Astrocyte (in vitro differentiated cells and primary cell): Measurements from ENCODE around the gene PER3. TPM values are rescaled to one million over a fixed set of nuclear protein-coding genes. Genes with fewer than 3 reads are reported as not detected.
A peak's percentile ranks its signal among the peaks of the same experiment; 100 is the strongest.

ENCODE experiments used
- DNase-seq: peaks from one replicate; pipeline ENCODE4 v3.0.0-alpha.2; 2010; ENCODE audit warnings: low read depth
- FAIRE-seq: peaks from 2 replicates; lab custom pipeline; 2011; peaks lifted over from hg19 to GRCh38; lab: Jason Lieb, UNC
- H2AFZ ChIP-seq: 2 replicates; pipeline ENCODE4 v1.6.0; 2012; ENCODE audit warnings: low read depth, low read length, inconsistent platforms
- H3K27ac ChIP-seq: 2 replicates; pipeline ENCODE4 v1.5.1; 2011; ENCODE audit warnings: low read depth, low read length, inconsistent platforms
- H3K27me3 ChIP-seq: 2 replicates; pipeline ENCODE4 v1.6.0; 2011; ENCODE audit warnings: low read length, inconsistent platforms; ENCODE audit not compliant: insufficient read depth
- H3K36me3 ChIP-seq: 2 replicates; pipeline ENCODE4 v1.5.1; 2011; ENCODE audit warnings: low read length, inconsistent platforms; ENCODE audit not compliant: insufficient read depth
- H3K4me1 ChIP-seq: 2 replicates; pipeline ENCODE4 v1.5.1; 2011; ENCODE audit warnings: low read length, inconsistent platforms; ENCODE audit not compliant: insufficient read depth
- H3K4me2 ChIP-seq: 2 replicates; pipeline ENCODE4 v1.6.0; 2012; ENCODE audit warnings: low read length, inconsistent platforms
- H3K4me3 ChIP-seq: 2 replicates; pipeline ENCODE4 v1.5.1; 2011; ENCODE audit warnings: low read depth, mild to moderate bottlenecking, low read length, inconsistent platforms; ENCODE audit not compliant: insufficient read depth
- H3K79me2 ChIP-seq: 2 replicates; pipeline ENCODE4 v1.6.0; 2012; ENCODE audit warnings: mild to moderate bottlenecking, low read length, inconsistent platforms; ENCODE audit not compliant: insufficient read depth
- H3K9ac ChIP-seq: 2 replicates; pipeline ENCODE4 v1.6.0; 2012; ENCODE audit warnings: mild to moderate bottlenecking, low read length, inconsistent platforms
- H3K9me3 ChIP-seq: 2 replicates; pipeline ENCODE4 v1.5.1; 2012; ENCODE audit warnings: low read depth, mild to moderate bottlenecking, low read length, inconsistent platforms; ENCODE audit not compliant: insufficient read depth
- H4K20me1 ChIP-seq: 2 replicates; pipeline ENCODE4 v1.6.0; 2012; ENCODE audit warnings: low read length, inconsistent platforms; ENCODE audit not compliant: insufficient read depth
- H3K27ac Mint-ChIP-seq: one replicate; pipeline ENCODE4 v1.8.0; 2021; ENCODE audit warnings: mild to moderate bottlenecking, mixed read lengths; ENCODE audit not compliant: unreplicated experiment
- H3K27me3 Mint-ChIP-seq: one replicate; pipeline ENCODE4 v1.8.0; 2021; ENCODE audit warnings: low read depth, mixed read lengths; ENCODE audit not compliant: unreplicated experiment
- H3K36me3 Mint-ChIP-seq: one replicate; pipeline ENCODE4 v1.8.0; 2021; ENCODE audit warnings: low read depth, mixed read lengths; ENCODE audit not compliant: unreplicated experiment
- H3K4me1 Mint-ChIP-seq: one replicate; pipeline ENCODE4 v1.8.0; 2021; ENCODE audit warnings: low read depth, mixed read lengths; ENCODE audit not compliant: unreplicated experiment
- H3K4me3 Mint-ChIP-seq: one replicate; pipeline ENCODE4 v1.8.0; 2021; ENCODE audit warnings: mild to moderate bottlenecking, moderate library complexity, mixed read lengths; ENCODE audit not compliant: unreplicated experiment
- H3K9me3 Mint-ChIP-seq: one replicate; pipeline ENCODE4 v1.8.0; 2021; ENCODE audit warnings: mild to moderate bottlenecking, mixed read lengths; ENCODE audit not compliant: unreplicated experiment
- CTCF ChIP-seq: IDR thresholded peaks from 2 replicates; pipeline ENCODE4 v1.5.1; 2011; ENCODE audit warnings: low read depth, mild to moderate bottlenecking, inconsistent platforms, low read length, moderate library complexity; ENCODE audit not compliant: insufficient read depth
- EZH2 ChIP-seq: IDR thresholded peaks from 2 replicates; pipeline ENCODE4 v1.6.1; 2012; ENCODE audit warnings: mild to moderate bottlenecking, low read length, inconsistent platforms; ENCODE audit not compliant: insufficient read depth
- total RNA-seq: library from RNA; stranded (reverse); gene quantifications from 2 replicates; pipeline ENCODE4 v1.2.1, GENCODE V29; 2021

Gene PER3
- total RNA-seq, 1 donor from 2014 or later, result 2.5 TPM

- FAIRE-seq (no peak), DNase-seq (no peak)
- Histone ChIP-seq H3K27ac (no peak overlapping the region), H3K79me2 (no peaks in the 10 kb centered on the region), H3K27me3 (no peaks in the 10 kb centered on the region), H2AFZ (no peak overlapping the region), H4K20me1 (no peaks in the 10 kb centered on the region), H3K9me3 (no peaks in the 10 kb centered on the region), H3K4me3 (no peak overlapping the region), H3K36me3 (no peaks in the 10 kb centered on the region), H3K9ac (no peak overlapping the region), H3K4me2 (no peak overlapping the region), H3K4me1 (peaks cover 5% of the 10 kb centered on the region)
- TF ChIP-seq CTCF, result no peak
- TF ChIP-seq EZH2, result no peak
- no peaks in the 10 kb centered on the region for H3K9me3 Mint-ChIP-seq
- H3K4me1 Mint-ChIP-seq, result no peaks in the 10 kb centered on the region
- H3K4me3 Mint-ChIP-seq, result no peak overlapping the region
- H3K36me3 Mint-ChIP-seq, result no peaks in the 10 kb centered on the region
- no peaks in the 10 kb centered on the region for H3K27me3 Mint-ChIP-seq
- H3K27ac Mint-ChIP-seq, result no peak overlapping the region
Measured at GRCh38 chr1:7753641-7754040, 30.4 kb upstream of the PER3 start.

GRCh38 chr1:7754234-7754633 lies 29.9 kb upstream of the PER3 start:
- TF ChIP-seq EZH2 (no peak), CTCF (no peak)

GRCh38 chr1:7755448-7755847 lies 28.6 kb upstream of the PER3 start:
- H3K4me1 ChIP-seq, result peaks cover 5% of the 10 kb centered on the region
- no peak for FAIRE-seq
- no peaks in the 10 kb centered on the region for H3K27me3 Mint-ChIP-seq

More at GRCh38 chr1:7754234-7754633, 29.9 kb upstream of the PER3 start:
- no peak for DNase-seq
- H3K27me3 ChIP-seq, result no peaks in the 10 kb centered on the region
- H3K9ac ChIP-seq, result no peak overlapping the region
- H2AFZ ChIP-seq, result no peak overlapping the region
- H3K9me3 ChIP-seq, result no peaks in the 10 kb centered on the region
- Mint-ChIP-seq H3K27me3 (no peaks in the 10 kb centered on the region), H3K4me3 (no peak overlapping the region), H3K9me3 (no peaks in the 10 kb centered on the region), H3K36me3 (no peaks in the 10 kb centered on the region), H3K4me1 (no peaks in the 10 kb centered on the region), H3K27ac (no peak overlapping the region)
- H3K4me3 ChIP-seq, result no peak overlapping the region
- no peaks in the 10 kb centered on the region for H4K20me1 ChIP-seq
- no peak for FAIRE-seq
- no peaks in the 10 kb centered on the region for H3K79me2 ChIP-seq
- no peak overlapping the region for H3K27ac ChIP-seq
- H3K4me1 ChIP-seq, result peaks cover 5% of the 10 kb centered on the region
- no peaks in the 10 kb centered on the region for H3K36me3 ChIP-seq
- no peak overlapping the region for H3K4me2 ChIP-seq

More at GRCh38 chr1:7755448-7755847, 28.6 kb upstream of the PER3 start:
- Histone ChIP-seq H3K9me3 (no peaks in the 10 kb centered on the region), H3K27me3 (no peaks in the 10 kb centered on the region), H3K36me3 (no peaks in the 10 kb centered on the region), H3K4me3 (no peak overlapping the region), H3K79me2 (no peaks in the 10 kb centered on the region), H4K20me1 (no peaks in the 10 kb centered on the region), H3K9ac (no peak overlapping the region), H3K4me2 (no peak overlapping the region), H3K27ac (no peak overlapping the region), H2AFZ (no peak overlapping the region)
- no peak for DNase-seq
- Mint-ChIP-seq H3K4me1 (no peaks in the 10 kb centered on the region), H3K9me3 (no peaks in the 10 kb centered on the region), H3K36me3 (no peaks in the 10 kb centered on the region), H3K4me3 (no peak overlapping the region), H3K27ac (no peak overlapping the region)
- TF ChIP-seq EZH2, result no peak
- TF ChIP-seq CTCF, result peak; percentile 47
